IMR-90 (cell line): Measurements from ENCODE around the gene INCA1.

Experiments
- BHLHE40 ChIP-seq: fragments of 150-350 bp; IDR thresholded peaks from 2 replicates; pipeline ENCODE4 v1.6.1; 2016; ENCODE audit warnings: mild to moderate bottlenecking, low read depth, low read length
- CTCF ChIP-seq: conservative IDR thresholded peaks from 2 replicates; pipeline ENCODE4 v1.5.1; 2012; ENCODE audit warnings: mild to moderate bottlenecking, low read depth, low read length, improper control_type of control experiment
- POLR2A ChIP-seq: IDR thresholded peaks from 2 replicates; pipeline ENCODE4 v1.6.1; 2012; ENCODE audit warnings: mild to moderate bottlenecking, low read depth, low read length

- TF ChIP-seq CTCF (no peak), POLR2A (no peak), BHLHE40 (no peak)
Observed at GRCh38 chr17:4982305-4982704, 15.0 kb downstream of the INCA1 start.
